Fibroblast of lung (primary cell): ENCODE measurements around the gene RERE. TPM values are rescaled to one million over a fixed set of nuclear protein-coding genes. Genes with fewer than 3 reads are reported as not detected.

Experiments used
- DNase-seq, 2 donors: peaks; one replicate each; pipeline versions ENCODE4 v3.0.0 to v3.0.0-alpha.2; 2010; ENCODE audit warnings: low read depth in 2 of 2
- H2AFZ ChIP-seq: 2 replicates; pipeline ENCODE4 v1.5.1; 2012; ENCODE audit warnings: low read length, control low read depth, inconsistent platforms
- H3K27ac ChIP-seq: 2 replicates; pipeline ENCODE4 v1.5.1; 2011; ENCODE audit warnings: low read length, control low read depth; ENCODE audit not compliant: insufficient read depth
- H3K27me3 ChIP-seq: 2 replicates; pipeline ENCODE4 v1.5.1; 2011; ENCODE audit warnings: mild to moderate bottlenecking, low read length; ENCODE audit not compliant: control insufficient read depth, insufficient read depth
- H3K36me3 ChIP-seq: 2 replicates; pipeline ENCODE4 v1.5.1; 2011; ENCODE audit warnings: low read length; ENCODE audit not compliant: control insufficient read depth, insufficient read depth
- H3K4me1 ChIP-seq: 2 replicates; pipeline ENCODE4 v1.5.1; 2011; ENCODE audit warnings: low read length; ENCODE audit not compliant: control insufficient read depth, insufficient read depth; ENCODE audit errors: extremely low read depth
- H3K4me2 ChIP-seq: 2 replicates; pipeline ENCODE4 v1.5.1; 2011; ENCODE audit warnings: low read length, control low read depth; ENCODE audit not compliant: insufficient read depth; ENCODE audit errors: extremely low read depth
- H3K4me3 ChIP-seq, 4 experiments: fragments of 200-600 bp in 1 of 4; sonication (generic) in 1 of 4; replicated peaks in 1 of 4; 2 replicates each; pipeline ENCODE4 v1.5.1; 2011 to 2016; ENCODE audit warnings: low read length in 4 of 4, low read depth in 3 of 4, mild to moderate bottlenecking in 3 of 4, control low read depth in 2 of 4, inconsistent platforms in 1 of 4, mixed read lengths in 1 of 4; ENCODE audit not compliant: insufficient read depth in 1 of 4; ENCODE audit errors: control extremely low read depth in 1 of 4
- H3K79me2 ChIP-seq: 2 replicates; pipeline ENCODE4 v1.5.1; 2012; ENCODE audit warnings: mild to moderate bottlenecking, low read length, inconsistent platforms; ENCODE audit not compliant: control insufficient read depth, insufficient read depth
- H3K9ac ChIP-seq: 2 replicates; pipeline ENCODE4 v1.5.1; 2011; ENCODE audit warnings: mild to moderate bottlenecking, low read length, control low read depth; ENCODE audit not compliant: insufficient read depth
- H3K9me3 ChIP-seq: 2 replicates; pipeline ENCODE4 v1.5.1; 2012; ENCODE audit warnings: low read depth, low read length; ENCODE audit not compliant: control insufficient read depth, insufficient read depth
- H4K20me1 ChIP-seq: 2 replicates; pipeline ENCODE4 v1.5.1; 2011; ENCODE audit warnings: low read length; ENCODE audit not compliant: control insufficient read depth, insufficient read depth; ENCODE audit errors: extremely low read depth
- EZH2 ChIP-seq: IDR thresholded peaks from 2 replicates; pipeline ENCODE4 v1.5.1; 2012; ENCODE audit warnings: low read length, control low read depth, mild to moderate bottlenecking; ENCODE audit errors: missing control alignments
- polyA plus RNA-seq, 2 donors: library from polyadenylated mRNA; depleted of rRNA in 1 of 2; stranded (reverse) in 1 of 2; unstranded in 1 of 2; fragments of >200 nt; gene quantifications; 2 replicates each; pipeline ENCODE4 v1.2.1, GENCODE V29; 2011 to 2012; ENCODE audit warnings: missing spikeins in 1 of 2
- total RNA-seq: library from RNA; depleted of rRNA; stranded (reverse); fragments of >200 nt; gene quantifications from 2 replicates; pipeline ENCODE4 v1.2.1, GENCODE V29; 2014
- TF ChIP-seq, protein P1 (sequence below), 2 donors: IDR thresholded peaks in 1 of 2; conservative IDR thresholded peaks in 1 of 2; 1 replicate in 1 of 2; 2 replicates in 1 of 2; pipeline ENCODE4 v1.5.1; 2011 to 2012; ENCODE audit warnings: low read length in 2 of 2, control low read depth in 1 of 2, inconsistent platforms in 1 of 2, low read depth in 1 of 2, mild to moderate bottlenecking in 1 of 2

RERE gene
- total and polyA plus RNA-seq, 2 donors (not counting 1 experiment from before 2014, with no cell fraction given): 3.7 to 51.0 TPM

- Histone ChIP-seq H3K27me3 (no peaks in the 10 kb centered on the region), H4K20me1 (no peaks in the 10 kb centered on the region), H3K9ac (no peak overlapping the region), H3K4me1 (no peaks in the 10 kb centered on the region), H3K79me2 (no peaks in the 10 kb centered on the region), H3K4me2 (no peak overlapping the region), H3K4me3 (no peak overlapping the region), H3K9me3 (no peaks in the 10 kb centered on the region), H2AFZ (no peak overlapping the region), H3K36me3 (no peaks in the 10 kb centered on the region), H3K27ac (no peak overlapping the region)
- peak in 1 of 2 donors; percentile 57 for DNase-seq
- TF ChIP-seq EZH2: no peak
- TF ChIP-seq, protein P1, sequence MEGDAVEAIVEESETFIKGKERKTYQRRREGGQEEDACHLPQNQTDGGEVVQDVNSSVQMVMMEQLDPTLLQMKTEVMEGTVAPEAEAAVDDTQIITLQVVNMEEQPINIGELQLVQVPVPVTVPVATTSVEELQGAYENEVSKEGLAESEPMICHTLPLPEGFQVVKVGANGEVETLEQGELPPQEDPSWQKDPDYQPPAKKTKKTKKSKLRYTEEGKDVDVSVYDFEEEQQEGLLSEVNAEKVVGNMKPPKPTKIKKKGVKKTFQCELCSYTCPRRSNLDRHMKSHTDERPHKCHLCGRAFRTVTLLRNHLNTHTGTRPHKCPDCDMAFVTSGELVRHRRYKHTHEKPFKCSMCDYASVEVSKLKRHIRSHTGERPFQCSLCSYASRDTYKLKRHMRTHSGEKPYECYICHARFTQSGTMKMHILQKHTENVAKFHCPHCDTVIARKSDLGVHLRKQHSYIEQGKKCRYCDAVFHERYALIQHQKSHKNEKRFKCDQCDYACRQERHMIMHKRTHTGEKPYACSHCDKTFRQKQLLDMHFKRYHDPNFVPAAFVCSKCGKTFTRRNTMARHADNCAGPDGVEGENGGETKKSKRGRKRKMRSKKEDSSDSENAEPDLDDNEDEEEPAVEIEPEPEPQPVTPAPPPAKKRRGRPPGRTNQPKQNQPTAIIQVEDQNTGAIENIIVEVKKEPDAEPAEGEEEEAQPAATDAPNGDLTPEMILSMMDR (conservative IDR thresholded peaks at IDR 0.05 in 1 of 2, IDR thresholded peaks at IDR 0.05 in 1 of 2; ENCODE audit: low read depth in 1 of 2, low read length in 2 of 2): no peak
Measured at GRCh38 chr1:8745749-8746390, 71.6 kb downstream of the RERE start.

DNA sequence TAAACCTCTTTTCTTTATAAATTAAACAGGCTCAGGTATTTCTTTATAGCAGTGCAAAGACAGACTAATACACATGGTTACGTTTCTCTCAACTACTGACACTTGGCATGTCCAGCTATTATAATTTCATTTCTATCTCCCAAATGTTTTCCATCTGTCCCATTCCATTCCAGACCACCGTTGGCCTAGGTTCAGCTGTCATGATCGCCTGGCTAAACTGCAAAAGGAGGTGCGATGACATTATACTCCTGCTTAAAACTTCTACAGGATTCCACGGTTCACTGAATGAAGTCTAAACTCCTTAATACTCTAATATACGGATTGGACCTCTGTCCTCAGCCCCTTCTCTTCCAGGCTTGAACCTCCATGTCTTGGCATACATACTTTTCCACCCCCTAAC, 72.1 kb downstream of the RERE start:
- Histone ChIP-seq H3K4me2 (no peak overlapping the region), H3K9me3 (no peaks in the 10 kb centered on the region), H3K9ac (no peak overlapping the region), H3K4me1 (peaks cover 2% of the 10 kb centered on the region), H3K27me3 (no peaks in the 10 kb centered on the region), H3K79me2 (no peaks in the 10 kb centered on the region), H4K20me1 (no peaks in the 10 kb centered on the region), H2AFZ (no peak overlapping the region), H3K36me3 (no peaks in the 10 kb centered on the region), H3K27ac (no peak overlapping the region), H3K4me3 (no peak overlapping the region)
- no peak for TF ChIP-seq EZH2
- TF ChIP-seq, protein P1 (conservative IDR thresholded peaks at IDR 0.05 in 1 of 2, IDR thresholded peaks at IDR 0.05 in 1 of 2; ENCODE audit: low read depth in 1 of 2, low read length in 2 of 2): no peak
- no peak for DNase-seq

GRCh38 chr1:8742022-8742924, 75.2 kb downstream of the RERE start:
- Histone ChIP-seq H3K9ac (no peak overlapping the region), H3K9me3 (no peaks in the 10 kb centered on the region), H3K27ac (no peak overlapping the region), H2AFZ (no peak overlapping the region), H3K36me3 (no peaks in the 10 kb centered on the region), H4K20me1 (no peaks in the 10 kb centered on the region), H3K4me3 (no peak overlapping the region), H3K27me3 (no peaks in the 10 kb centered on the region), H3K4me2 (no peak overlapping the region), H3K4me1 (peaks cover 2% of the 10 kb centered on the region), H3K79me2 (no peaks in the 10 kb centered on the region)
- DNase-seq: no peak
- TF ChIP-seq, protein P1 (conservative IDR thresholded peaks at IDR 0.05 in 1 of 2, IDR thresholded peaks at IDR 0.05 in 1 of 2; ENCODE audit: low read depth in 1 of 2, low read length in 2 of 2): no peak
- no peak for TF ChIP-seq EZH2
